GM10266 (cell line): ENCODE measurements around the gene TTC12.

Source experiments
- DNase-seq: peaks from one replicate; pipeline ENCODE4 v3.0.0; 2012; ENCODE audit errors: extremely low spot score
- TF ChIP-seq, protein P1 (sequence below): IDR thresholded peaks from 2 replicates; pipeline ENCODE4 v1.5.1; 2012; ENCODE audit warnings: mild to moderate bottlenecking, low read depth; ENCODE audit not compliant: control insufficient read depth, insufficient read depth; ENCODE audit errors: missing control alignments

The TTC12 gene

DNA sequence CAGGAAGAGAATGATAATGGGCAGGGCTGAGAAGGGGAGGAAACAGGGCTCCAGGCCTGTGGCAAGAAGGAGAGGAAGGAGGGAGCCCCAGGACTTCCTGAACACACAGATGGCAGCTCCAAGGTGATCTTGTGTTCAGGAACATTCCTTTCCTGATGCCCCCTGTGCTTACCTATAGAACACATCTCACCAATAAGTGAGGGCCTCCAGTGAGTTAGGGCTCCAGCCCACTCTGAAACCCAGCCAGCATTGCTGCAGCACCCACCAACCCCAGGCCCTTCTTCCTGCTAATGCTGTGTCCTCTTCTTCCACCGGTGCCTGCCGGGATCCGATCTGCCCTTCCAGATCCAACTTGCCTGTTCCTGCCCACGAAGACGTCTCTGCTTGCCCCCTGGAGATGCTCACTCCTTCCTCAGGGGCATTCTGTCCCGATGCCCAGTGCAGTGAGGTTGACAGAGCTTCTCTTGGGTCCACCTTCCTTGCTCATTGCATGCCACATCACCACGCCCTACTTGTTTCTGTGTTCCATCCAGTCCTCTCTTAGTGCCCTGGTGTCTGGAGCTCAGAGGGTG lies 90.6 kb downstream of the TTC12 start:
- TF ChIP-seq, protein P1, sequence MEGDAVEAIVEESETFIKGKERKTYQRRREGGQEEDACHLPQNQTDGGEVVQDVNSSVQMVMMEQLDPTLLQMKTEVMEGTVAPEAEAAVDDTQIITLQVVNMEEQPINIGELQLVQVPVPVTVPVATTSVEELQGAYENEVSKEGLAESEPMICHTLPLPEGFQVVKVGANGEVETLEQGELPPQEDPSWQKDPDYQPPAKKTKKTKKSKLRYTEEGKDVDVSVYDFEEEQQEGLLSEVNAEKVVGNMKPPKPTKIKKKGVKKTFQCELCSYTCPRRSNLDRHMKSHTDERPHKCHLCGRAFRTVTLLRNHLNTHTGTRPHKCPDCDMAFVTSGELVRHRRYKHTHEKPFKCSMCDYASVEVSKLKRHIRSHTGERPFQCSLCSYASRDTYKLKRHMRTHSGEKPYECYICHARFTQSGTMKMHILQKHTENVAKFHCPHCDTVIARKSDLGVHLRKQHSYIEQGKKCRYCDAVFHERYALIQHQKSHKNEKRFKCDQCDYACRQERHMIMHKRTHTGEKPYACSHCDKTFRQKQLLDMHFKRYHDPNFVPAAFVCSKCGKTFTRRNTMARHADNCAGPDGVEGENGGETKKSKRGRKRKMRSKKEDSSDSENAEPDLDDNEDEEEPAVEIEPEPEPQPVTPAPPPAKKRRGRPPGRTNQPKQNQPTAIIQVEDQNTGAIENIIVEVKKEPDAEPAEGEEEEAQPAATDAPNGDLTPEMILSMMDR: no peak
- no peak for DNase-seq

- no peak for DNase-seq
Measured at GRCh38 chr11:113405724-113406478, 91.5 kb downstream of the TTC12 start.

DNA sequence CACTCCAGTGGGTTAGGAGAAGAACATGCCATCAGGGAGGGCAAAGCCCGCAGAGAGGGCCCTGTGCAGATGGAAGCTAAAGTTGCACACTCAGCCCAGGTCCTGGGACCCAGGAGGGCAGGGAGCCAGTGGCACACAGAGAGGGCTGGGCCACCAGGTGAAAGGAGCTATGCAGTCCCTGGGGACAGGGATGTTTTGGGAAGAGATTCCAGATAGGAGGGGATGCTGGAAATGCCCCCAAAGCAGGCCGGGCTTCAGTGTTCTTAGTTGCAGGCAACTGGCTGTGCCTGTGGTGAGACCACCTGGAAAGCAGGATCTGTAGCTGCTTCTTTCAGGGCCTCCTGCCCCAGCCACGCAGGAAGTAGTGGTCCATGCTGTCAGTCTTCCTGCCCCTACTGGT lies 92.8 kb downstream of the TTC12 start:
- no peak for DNase-seq
- TF ChIP-seq, protein P1: no peak

More at GRCh38 chr11:113405724-113406478, 91.5 kb downstream of the TTC12 start:
- TF ChIP-seq, protein P1: no peak

DNA sequence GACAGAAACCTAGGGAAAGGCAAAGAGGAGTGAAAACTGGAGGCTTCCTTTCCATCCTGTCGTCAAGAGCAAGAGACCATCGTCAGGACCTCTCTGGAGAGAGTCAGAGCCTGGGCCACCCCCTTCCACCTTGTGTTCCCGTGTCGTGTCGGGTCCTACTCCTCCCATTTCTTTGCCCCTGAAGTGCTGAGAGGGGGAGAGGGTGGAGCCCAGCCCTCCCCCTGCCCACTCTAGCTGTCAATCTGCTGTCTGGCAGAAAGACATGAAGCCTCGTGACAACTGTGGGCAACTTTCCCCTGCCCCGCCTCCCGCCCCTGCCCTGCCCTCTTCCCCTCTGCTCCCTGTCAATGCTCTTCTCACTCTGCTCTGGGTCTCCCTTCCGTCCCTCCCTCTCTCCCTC lies 93.8 kb downstream of the TTC12 start:
- TF ChIP-seq, protein P1: no peak
- no peak for DNase-seq

GRCh38 chr11:113408887-113409286 lies 94.5 kb downstream of the TTC12 start:
- TF ChIP-seq, protein P1: no peak
- no peak for DNase-seq

GRCh38 chr11:113409526-113409925 lies 95.1 kb downstream of the TTC12 start:
- DNase-seq: no peak
- TF ChIP-seq, protein P1: no peak
